Right lobe of liver (tissue), 4 donors: ENCODE data around the gene RREB1.

ENCODE experiments used
- POLR2A ChIP-seq: fragments of 450-650 bp; IDR thresholded peaks from one replicate; pipeline ENCODE4 v1.6.1; 2017; ENCODE audit warnings: antibody characterized with exemption, mild to moderate bottlenecking
- TF ChIP-seq, protein P1 (sequence below), 4 donors: fragments of 200-600 bp in 3 of 4; fragments of 450-650 bp in 1 of 4; IDR thresholded peaks; one replicate each; pipeline versions ENCODE4 v1.5.1 to v1.8.0; 2016 to 2022; ENCODE audit warnings: antibody characterized with exemption in 4 of 4, mild to moderate bottlenecking in 2 of 4
- donor health status: DM: no; HTN: no; CAD: no.
- donor health status: DM: no; HTN: no; CAD: no.
- donor health status: DM: no; HTN: yes; CAD: no.

GRCh38 chr6:7264041-7264440 is 156.3 kb downstream of the RREB1 start:
- TF ChIP-seq, protein P1, sequence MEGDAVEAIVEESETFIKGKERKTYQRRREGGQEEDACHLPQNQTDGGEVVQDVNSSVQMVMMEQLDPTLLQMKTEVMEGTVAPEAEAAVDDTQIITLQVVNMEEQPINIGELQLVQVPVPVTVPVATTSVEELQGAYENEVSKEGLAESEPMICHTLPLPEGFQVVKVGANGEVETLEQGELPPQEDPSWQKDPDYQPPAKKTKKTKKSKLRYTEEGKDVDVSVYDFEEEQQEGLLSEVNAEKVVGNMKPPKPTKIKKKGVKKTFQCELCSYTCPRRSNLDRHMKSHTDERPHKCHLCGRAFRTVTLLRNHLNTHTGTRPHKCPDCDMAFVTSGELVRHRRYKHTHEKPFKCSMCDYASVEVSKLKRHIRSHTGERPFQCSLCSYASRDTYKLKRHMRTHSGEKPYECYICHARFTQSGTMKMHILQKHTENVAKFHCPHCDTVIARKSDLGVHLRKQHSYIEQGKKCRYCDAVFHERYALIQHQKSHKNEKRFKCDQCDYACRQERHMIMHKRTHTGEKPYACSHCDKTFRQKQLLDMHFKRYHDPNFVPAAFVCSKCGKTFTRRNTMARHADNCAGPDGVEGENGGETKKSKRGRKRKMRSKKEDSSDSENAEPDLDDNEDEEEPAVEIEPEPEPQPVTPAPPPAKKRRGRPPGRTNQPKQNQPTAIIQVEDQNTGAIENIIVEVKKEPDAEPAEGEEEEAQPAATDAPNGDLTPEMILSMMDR (IDR thresholded peaks at IDR 0.05), result no peak
- TF ChIP-seq POLR2A, result no peak
